Lower leg skin (tissue), 4 donors: ENCODE measurements around the gene KCNMA1. TPM values are rescaled to one million over a fixed set of nuclear protein-coding genes. Genes with fewer than 3 reads are reported as not detected.

Source experiments
- DNase-seq, 2 donors: peaks; one replicate each; pipeline ENCODE4 v3.0.0-alpha.2; 2019; ENCODE audit warnings: low spot score in 2 of 2
- H3K4me3 ChIP-seq: fragments of 200-600 bp; sonication (generic); 2 replicates; pipeline ENCODE4 v1.5.1; 2017; ENCODE audit warnings: mild to moderate bottlenecking, low read depth; ENCODE audit not compliant: poor library complexity, severe bottlenecking
- POLR2A ChIP-seq, 2 donors: fragments of 450-650 bp; IDR thresholded peaks; one replicate each; pipeline ENCODE4 v1.6.1; 2016 to 2017; ENCODE audit warnings: antibody characterized with exemption in 2 of 2, mild to moderate bottlenecking in 1 of 2, moderate library complexity in 1 of 2
- WGBS, 2 donors: methylation state at CpG; one replicate each; pipeline ENCODE4 v1.1.5; 2018; 5-methylcytosine and 5-hydroxymethylcytosine counted together
- intact Hi-C: fragments of 100-400 bp; cut with DNase I; formaldehyde crosslinking; loops from one replicate; pipeline ENCODE4 v1.15.0; 2023; ENCODE audit warnings: low total_unique reads
- total RNA-seq, 4 donors: library from RNA; depleted of rRNA; stranded (reverse); fragments of >200 nt; gene quantifications; one replicate each; pipeline ENCODE4 v1.1.0, GENCODE V29; 2016
- TF ChIP-seq, protein P1 (sequence below), 3 donors: fragments of 450-650 bp; IDR thresholded peaks; one replicate each; pipeline ENCODE4 v1.5.1; 2016; ENCODE audit warnings: antibody characterized with exemption in 3 of 3, mild to moderate bottlenecking in 3 of 3, moderate library complexity in 2 of 3

KCNMA1 gene
- total RNA-seq, 4 donors from 2014 or later = 4.1 to 9.9 (median 6.5) TPM

- WGBS, 2 donors = 88% methylated on average over 6 of the region's 6 CpGs
- H3K4me3 ChIP-seq = no peak overlapping the region
- no peak for DNase-seq
- TF ChIP-seq, protein P1, sequence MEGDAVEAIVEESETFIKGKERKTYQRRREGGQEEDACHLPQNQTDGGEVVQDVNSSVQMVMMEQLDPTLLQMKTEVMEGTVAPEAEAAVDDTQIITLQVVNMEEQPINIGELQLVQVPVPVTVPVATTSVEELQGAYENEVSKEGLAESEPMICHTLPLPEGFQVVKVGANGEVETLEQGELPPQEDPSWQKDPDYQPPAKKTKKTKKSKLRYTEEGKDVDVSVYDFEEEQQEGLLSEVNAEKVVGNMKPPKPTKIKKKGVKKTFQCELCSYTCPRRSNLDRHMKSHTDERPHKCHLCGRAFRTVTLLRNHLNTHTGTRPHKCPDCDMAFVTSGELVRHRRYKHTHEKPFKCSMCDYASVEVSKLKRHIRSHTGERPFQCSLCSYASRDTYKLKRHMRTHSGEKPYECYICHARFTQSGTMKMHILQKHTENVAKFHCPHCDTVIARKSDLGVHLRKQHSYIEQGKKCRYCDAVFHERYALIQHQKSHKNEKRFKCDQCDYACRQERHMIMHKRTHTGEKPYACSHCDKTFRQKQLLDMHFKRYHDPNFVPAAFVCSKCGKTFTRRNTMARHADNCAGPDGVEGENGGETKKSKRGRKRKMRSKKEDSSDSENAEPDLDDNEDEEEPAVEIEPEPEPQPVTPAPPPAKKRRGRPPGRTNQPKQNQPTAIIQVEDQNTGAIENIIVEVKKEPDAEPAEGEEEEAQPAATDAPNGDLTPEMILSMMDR (IDR thresholded peaks at IDR 0.05) = no peak
- no peak for TF ChIP-seq POLR2A (IDR thresholded peaks at IDR 0.05)
- intact Hi-C loops = no loop called here
Observed at GRCh38 chr10:77138541-77138940, 499.1 kb downstream of the KCNMA1 start.

DNA sequence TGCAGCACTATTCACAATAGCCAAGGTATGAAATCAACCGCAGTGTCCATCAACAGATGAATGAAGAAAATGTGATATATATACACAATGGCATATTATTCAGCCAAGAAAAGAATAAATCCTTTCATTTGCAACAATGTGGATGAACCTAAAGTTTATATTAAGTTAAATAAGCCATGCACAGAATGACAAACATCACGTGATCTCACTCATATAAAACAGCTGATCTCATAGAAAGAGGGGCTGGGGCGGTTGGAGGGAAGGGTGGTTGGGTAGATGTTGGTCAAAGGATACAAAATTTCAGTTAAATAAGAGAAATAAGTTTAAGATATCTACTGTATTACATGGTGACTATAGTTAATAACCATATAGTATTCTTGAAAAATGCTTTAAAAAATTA lies 502.1 kb downstream of the KCNMA1 start:
- intact Hi-C loops = no loop called here
- 95% methylated on average over 3 of the region's 3 CpGs for WGBS, 2 donors
- TF ChIP-seq POLR2A (IDR thresholded peaks at IDR 0.05) = no peak
- TF ChIP-seq, protein P1 (IDR thresholded peaks at IDR 0.05) = no peak
- no peak for DNase-seq
- no peak overlapping the region for H3K4me3 ChIP-seq

DNA sequence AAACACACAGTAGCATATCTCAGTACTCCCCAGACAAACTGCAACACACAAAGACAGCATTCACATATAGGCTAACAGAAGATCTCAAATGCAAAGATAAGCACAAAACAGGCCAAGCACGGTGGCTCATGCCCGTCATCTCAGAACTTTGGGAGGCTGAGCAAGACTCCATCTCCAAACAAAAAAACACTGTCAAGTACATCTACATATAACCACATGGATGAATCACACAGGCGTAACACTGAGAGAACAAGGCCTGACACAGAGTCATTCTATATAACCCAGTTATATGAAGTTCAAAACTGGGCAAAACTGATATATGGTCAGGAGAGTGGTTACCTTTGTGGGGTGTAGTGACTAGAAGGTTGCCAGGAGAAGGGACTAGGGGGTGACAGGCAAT lies 506.4 kb downstream of the KCNMA1 start:
- intact Hi-C loops = no loop called here
- DNase-seq = no peak
- 91 to 95% methylated on average over 3 of the region's 3 CpGs for WGBS, 2 donors
- no peak overlapping the region for H3K4me3 ChIP-seq
- TF ChIP-seq POLR2A (IDR thresholded peaks at IDR 0.05) = no peak
- TF ChIP-seq, protein P1 (IDR thresholded peaks at IDR 0.05) = no peak

- TF ChIP-seq POLR2A (IDR thresholded peaks at IDR 0.05) = no peak
- TF ChIP-seq, protein P1 (IDR thresholded peaks at IDR 0.05) = no peak
- intact Hi-C loops = no loop called here
- H3K4me3 ChIP-seq = no peak overlapping the region
- no peak for DNase-seq
- WGBS, 2 donors = 92 to 97% methylated on average over 1 of the region's 1 CpG
Observed at GRCh38 chr10:77127243-77127642, 510.4 kb downstream of the KCNMA1 start.

DNA sequence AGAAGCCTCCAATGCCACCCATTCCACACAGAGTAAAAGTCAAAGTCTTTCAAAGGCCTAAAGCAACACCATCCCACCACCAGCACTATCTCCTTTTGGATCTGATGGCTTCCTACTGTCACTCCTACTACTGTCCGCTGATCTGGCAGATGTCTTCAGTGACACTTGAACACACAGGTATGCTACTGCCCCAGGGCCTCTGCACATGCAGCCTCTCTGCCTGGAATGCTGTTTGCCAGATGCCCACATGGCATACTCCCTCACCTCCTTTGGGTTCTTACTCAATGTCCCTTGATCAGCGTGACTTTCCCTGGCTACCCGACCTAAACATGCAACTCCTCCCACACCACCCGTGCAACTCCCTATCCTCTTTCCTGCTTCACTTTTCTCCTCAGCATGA lies 512.4 kb downstream of the KCNMA1 start:
- TF ChIP-seq POLR2A (IDR thresholded peaks at IDR 0.05) = no peak
- TF ChIP-seq, protein P1 (IDR thresholded peaks at IDR 0.05) = no peak
- no peak for DNase-seq
- intact Hi-C loops = no loop called here
- no peak overlapping the region for H3K4me3 ChIP-seq
- WGBS, 2 donors = 66 to 75% methylated on average over 4 of the region's 4 CpGs

GRCh38 chr10:77123330-77123729 lies 514.3 kb downstream of the KCNMA1 start:
- WGBS, 2 donors = 83 to 93% methylated on average over 5 of the region's 5 CpGs
- no peak for DNase-seq
- intact Hi-C loops = no loop called here
- no peak for TF ChIP-seq POLR2A (IDR thresholded peaks at IDR 0.05)
- TF ChIP-seq, protein P1 (IDR thresholded peaks at IDR 0.05) = no peak
- H3K4me3 ChIP-seq = no peak overlapping the region
